ENCODE data around the gene FBXO36. TPM values are rescaled to one million over a fixed set of nuclear protein-coding genes. Genes with fewer than 3 reads are reported as not detected.

The FBXO36 gene
- total and polyA plus RNA-seq, 10 of the 15 experiments (the other 5 are each of a cell fraction or from before 2014, with no cell fraction given) = 0.79 to 2.7 (median 1.3) TPM

GRCh38 chr2:229921892-229922448 is 333 bp upstream of the FBXO36 start, which contains the start of gene TRIP12 (continued):
- TF ChIP-seq ZBTB11 (CRISPR knock-in tag; IDR thresholded peaks at IDR 0.05) (no peak), MLLT1 (IDR thresholded peaks at IDR 0.05) (peak; percentile 97), POU2F2 (IDR thresholded peaks at IDR 0.05; ENCODE audit: borderline replicate concordance, low read depth, low read length) (0 out of 3 replicates have a peak, but pooled peaks have one; percentile 18), MAX (IDR thresholded peaks at IDR 0.05; ENCODE audit: low read depth, low read length) (no peak), RAD51 (IDR thresholded peaks at IDR 0.05) (no peak), YY1 (IDR thresholded peaks at IDR 0.05; ENCODE audit: low read depth, low read length) (no peak), CHD1 (IDR thresholded peaks at IDR 0.05; ENCODE audit: low read depth, low read length) (0 out of 2 replicates have a peak, but pooled peaks have one; percentile 13), PAX8 (IDR thresholded peaks at IDR 0.05) (no peak), DPF2 (IDR thresholded peaks at IDR 0.05) (peak; percentile 66), SIX5 (IDR thresholded peaks at IDR 0.05; ENCODE audit: low read depth, low read length, severe bottlenecking) (no peak), MEF2A (IDR thresholded peaks at IDR 0.05; ENCODE audit: insufficient read depth, low read depth, low read length) (0 out of 2 replicates have a peak, but pooled peaks have one; percentile 23), KAT2A (conservative IDR thresholded peaks at IDR 0.05; ENCODE audit: control insufficient read depth, low read depth, low read length) (no peak), SKIL (IDR thresholded peaks at IDR 0.05; ENCODE audit: low read depth, poor library complexity, severe bottlenecking) (peak; percentile 69), HCFC1 (IDR thresholded peaks at IDR 0.05; ENCODE audit: low read length) (no peak), SMAD5 (IDR thresholded peaks at IDR 0.05; ENCODE audit: low read depth) (no peak), EP300 (IDR thresholded peaks at IDR 0.05; ENCODE audit: borderline replicate concordance in 1 of 2, control insufficient read depth in 1 of 2, low read depth in 2 of 2, low read length in 2 of 2) (peak in 1 of 2 experiments; percentile 26; a peak in 1 of 4 replicates)
- TF ChIP-seq, protein P1, sequence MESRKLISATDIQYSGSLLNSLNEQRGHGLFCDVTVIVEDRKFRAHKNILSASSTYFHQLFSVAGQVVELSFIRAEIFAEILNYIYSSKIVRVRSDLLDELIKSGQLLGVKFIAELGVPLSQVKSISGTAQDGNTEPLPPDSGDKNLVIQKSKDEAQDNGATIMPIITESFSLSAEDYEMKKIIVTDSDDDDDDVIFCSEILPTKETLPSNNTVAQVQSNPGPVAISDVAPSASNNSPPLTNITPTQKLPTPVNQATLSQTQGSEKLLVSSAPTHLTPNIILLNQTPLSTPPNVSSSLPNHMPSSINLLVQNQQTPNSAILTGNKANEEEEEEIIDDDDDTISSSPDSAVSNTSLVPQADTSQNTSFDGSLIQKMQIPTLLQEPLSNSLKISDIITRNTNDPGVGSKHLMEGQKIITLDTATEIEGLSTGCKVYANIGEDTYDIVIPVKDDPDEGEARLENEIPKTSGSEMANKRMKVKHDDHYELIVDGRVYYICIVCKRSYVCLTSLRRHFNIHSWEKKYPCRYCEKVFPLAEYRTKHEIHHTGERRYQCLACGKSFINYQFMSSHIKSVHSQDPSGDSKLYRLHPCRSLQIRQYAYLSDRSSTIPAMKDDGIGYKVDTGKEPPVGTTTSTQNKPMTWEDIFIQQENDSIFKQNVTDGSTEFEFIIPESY (IDR thresholded peaks at IDR 0.05) = no peak

All from GM12878 (cell line).